ENCODE data around the gene LACC1.

LACC1 gene

DNA sequence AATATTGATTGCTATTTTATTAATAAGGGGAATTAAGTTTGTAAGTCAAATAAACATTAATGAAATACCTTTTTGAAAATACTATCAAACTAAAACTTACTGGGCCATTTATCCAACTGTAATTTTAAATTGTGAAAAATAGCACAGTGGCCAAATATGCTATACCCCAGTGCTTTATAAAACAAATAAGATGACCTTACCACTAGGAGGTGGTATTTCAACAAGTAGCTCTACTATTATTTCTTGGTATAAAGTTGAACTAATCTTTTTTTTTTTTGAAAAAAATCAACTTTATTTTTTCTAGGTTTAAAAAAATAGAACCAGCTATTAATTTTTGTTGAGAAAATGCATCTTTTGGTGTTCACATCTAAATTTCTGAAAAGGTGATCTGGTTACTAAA is 14.7 kb downstream of the LACC1 start:
- no peak for DNase-seq

DNA sequence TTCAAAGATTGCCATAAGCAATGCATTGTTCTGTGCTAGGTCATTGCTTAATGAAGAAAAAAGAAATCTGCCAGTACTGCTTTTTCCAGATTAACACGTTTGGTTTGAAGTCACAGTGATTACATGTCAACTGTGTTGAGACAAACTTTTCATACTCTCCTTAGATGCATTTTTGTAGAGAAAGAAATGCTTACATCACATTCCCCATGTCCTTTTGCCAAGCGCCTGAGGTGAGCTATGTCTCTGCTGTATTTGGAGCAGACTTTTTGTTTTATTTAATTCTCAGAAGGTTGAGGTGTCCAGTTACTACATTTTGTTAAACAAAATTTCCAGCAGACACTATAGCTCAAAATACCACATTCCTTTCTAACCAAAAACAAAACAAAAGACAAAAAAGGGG is 16.2 kb downstream of the LACC1 start:
- no peak for DNase-seq

DNA sequence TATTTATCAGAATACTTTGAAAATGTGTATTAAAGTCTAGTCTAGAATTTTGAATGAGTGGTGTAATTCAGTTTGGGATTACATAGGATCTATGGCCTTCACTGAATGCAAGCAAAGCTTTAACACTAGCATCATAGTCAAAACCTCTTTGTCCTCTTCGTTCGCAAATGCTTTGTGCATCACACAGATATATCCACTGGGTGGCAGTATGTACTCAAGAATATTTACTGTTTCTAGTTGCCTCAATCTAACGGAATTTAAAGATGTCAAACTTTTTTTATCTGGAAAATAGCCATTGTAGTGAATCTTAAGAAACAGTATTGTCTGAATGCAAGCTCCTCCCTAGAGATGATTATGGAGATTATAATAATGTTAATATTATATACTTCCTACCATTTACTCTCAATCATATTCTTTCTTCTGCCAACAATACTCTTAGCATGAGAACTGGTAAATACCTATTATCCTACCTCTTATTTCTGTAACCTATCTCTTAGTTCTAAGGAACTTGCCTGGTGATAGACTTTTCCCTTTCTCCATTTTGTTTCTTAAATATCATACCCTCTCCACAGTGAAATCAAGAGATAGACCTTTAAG is 25.8 kb downstream of the LACC1 start:
- no peak for DNase-seq

DNA sequence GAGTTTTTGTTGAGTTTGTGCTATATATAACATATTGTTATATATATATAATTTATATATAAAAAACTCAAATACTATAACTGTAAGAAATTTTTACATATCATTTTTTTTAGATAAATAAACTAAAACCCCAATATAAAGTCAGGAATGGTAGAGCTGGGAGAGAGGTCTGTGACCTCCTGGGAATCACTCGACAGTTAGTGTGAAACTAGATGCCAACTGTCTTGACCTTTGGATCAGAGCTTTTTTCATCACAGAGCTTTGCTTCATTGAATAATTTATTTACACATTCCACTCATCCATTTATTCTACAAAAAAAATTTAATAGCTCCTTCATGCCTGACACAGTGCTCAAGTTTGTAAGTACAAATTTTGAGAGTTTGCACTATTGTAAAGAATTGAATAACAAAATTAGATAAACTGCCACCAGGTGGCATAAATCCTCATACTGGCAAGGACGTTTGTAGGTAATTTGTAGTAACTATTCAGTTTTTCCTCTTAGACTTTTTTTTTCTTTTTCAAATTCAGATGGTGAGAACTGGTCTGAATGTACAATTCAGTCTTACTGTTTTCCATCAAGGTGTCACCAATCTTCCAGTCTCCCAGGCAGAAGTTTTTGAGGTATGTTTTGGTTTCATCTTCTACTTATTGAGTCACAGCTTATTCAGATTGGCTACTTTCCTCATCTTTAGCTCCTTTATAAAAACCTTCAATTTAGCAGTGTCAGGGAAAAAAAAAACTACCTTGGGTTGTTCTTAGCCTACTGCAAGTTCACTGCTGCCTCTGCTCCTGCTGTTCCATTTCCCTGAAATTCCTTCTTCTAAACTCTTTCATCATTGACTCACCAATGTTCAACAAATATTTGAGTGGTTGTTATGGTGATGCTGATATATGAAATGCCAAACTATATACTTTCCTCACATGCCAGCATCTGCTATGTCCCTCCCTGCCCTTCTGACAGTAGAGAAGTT is 28.7 kb downstream of the LACC1 start:
- no peak for DNase-seq

DNA sequence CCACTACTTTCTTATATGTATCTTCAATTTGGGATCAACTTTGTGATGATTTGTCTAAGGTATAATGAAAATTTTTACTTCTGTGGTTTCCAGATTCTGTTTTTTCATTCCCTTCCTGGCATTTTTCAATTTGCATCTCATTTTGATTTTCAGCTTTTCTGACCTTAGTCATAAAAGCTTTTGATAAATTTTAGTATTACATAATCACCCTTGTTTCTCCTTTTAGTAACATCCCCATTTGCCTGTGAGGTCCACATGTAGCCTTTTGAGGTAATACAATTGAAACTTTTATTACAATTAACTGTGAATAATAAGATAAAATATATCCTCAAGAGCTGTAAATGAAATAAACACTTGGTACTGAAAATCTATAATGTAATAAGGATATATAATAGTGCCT is 31.2 kb downstream of the LACC1 start:
- no peak for DNase-seq

DNA sequence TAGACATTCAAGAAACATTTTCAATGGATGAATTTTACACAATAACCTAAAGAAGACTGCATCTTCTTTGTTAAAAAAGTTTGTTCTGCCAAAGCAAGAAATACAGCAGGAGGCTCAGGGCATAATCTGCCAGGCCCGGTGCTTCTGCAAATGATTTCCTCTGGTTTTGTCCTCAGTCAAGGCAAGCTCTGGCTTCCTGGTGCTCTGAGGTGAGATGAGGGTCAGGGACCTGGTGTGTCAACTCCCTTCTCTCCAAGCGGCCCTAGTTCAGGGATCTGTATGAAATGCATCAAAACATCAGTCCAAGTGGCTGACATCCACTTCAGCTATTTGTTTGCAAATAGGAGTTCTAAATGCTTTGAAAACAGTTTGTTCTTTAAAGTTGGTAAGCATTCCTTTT is 31.6 kb downstream of the LACC1 start:
- no peak for DNase-seq

DNA sequence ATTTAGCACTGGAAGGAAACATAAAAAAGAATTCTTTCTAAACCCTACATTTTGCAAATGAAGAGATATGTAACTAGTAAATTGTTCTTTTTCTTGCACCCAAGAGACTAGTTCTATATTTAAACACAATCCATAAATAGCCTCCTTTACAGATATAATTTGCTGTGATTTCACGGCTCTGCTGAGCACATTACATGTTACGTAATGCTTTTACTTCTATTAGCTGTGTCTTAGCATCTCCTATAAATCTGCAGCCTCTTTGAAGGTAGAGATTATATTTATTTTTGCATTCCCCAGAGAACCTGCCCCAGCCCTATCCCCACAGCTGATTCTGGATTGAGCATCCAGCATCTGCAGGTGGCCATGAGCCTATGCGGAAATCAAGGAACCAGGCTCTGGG is 32.2 kb downstream of the LACC1 start:
- no peak for DNase-seq

DNA sequence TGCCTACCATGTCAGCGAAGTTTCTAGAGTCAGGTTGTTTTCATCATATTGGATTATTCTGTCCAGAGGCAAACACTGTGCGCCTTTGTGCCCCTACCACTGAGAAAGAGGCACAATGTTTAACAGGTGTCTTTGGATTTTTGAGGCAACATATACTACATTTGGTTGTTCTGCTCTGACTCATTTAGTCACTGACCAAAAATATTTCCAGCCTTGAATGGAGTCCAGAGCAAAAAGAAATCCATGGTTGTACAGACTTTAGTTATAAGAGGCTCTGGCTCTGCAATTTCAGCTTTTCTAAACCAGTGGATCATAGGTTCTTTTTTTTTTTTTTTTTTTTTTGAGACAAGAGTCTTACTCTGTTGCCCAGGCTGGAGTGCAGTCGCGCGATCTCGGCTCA is 35.7 kb downstream of the LACC1 start:
- no peak for DNase-seq

DNA sequence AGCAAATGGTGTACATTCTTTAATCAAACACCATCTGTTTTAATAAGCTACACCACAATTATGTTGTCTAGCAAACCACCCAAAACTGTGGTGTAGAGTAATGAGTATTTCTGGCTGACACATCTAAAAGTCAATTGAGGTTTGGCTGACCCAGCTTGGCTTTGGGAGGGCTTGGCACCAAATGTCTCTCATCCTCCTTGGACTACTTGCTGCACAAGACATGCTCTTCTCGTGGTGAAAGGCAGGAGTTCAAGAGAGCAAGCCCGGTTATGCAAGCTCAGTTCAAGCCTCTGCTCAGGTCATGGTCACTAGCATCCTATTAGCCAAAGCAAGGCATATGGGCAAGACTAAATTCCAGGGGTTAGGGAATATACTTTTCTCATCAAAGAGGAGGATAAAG is 37.1 kb downstream of the LACC1 start:
- no peak for DNase-seq

DNA sequence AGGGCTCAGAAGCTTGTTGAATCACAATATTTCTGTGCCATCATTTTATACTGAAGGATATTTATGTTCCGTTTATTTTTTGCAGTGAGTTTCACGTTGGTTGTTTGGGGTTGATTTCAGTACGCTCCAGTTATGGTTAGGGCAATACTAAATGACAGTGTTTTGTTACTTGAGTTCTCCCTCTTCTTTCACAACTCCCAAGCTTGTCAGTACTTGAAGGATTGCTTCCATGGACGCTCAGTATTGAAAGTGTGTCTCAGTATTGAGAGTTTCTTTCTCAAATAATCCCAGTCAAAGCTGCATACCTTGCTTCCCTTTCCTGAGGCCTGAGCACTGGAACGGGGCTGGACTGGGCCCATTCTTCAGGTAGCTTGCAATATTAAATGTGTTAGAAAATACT is 38.9 kb downstream of the LACC1 start:
- no peak for DNase-seq

DNA sequence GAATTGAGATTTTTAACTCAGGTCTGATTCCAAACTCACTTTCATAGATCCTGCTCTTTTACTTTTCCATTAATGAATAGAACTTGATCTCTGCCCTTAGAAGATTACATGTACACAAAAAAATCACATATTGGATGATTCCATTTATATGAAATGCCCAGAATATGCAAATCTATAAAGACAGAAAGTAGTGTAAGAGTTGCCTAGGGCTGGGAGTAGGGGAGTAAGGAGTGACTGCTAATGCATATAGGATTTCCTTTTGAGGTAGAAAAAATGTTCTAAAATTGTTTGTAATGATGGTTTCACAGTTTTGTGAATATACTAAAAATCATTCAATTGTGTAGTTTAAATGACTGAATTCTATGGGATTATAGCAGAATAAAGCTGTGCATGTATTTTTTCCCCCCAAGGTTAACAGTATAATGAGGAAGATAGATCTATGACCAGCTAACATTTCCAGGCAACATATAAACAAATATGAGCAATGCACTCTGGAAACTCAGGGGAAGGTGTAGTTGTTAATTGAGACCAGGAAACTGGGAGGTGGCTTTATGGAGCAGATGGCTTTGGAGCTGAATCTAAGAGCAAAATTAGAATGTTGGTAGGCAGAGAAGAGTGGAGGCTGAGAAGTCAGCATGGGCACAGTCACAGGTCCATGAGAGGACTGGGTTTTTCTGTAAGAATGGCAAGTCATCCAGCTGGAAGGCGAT is 41.4 kb downstream of the LACC1 start:
- DNase-seq = no peak

DNA sequence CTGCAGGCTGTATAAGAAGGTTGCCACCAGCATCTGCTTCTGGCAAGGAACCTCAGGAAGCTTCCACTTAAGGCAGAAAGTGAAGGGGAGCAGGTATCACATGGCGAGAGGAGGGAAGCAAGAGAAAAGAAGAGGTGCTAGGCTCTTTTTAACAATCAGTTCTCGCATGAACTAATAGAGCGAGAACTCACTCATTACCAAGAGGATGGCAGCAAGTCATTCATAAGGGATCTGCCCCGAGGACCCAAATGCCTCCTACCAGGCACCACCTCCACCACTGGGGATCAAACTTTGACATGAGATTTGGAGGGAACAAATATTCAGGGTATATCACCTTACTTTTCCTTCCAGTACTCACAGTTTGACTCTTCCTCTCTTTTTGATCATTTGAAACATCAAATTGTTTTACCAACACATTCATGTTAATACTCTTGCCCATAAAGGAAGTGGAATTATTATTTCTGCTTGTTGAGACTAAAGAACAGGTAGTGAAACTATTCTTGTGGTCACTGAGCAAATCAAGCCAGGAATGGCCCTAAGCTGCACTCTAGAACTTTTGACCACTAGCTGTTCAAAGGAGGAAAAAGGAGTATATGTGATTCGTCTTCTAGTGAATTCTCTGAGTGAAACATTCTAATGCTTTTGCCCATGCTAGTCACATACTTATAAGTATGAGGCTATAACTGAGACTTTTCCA is 45.0 kb downstream of the LACC1 start:
- DNase-seq = no peak

DNA sequence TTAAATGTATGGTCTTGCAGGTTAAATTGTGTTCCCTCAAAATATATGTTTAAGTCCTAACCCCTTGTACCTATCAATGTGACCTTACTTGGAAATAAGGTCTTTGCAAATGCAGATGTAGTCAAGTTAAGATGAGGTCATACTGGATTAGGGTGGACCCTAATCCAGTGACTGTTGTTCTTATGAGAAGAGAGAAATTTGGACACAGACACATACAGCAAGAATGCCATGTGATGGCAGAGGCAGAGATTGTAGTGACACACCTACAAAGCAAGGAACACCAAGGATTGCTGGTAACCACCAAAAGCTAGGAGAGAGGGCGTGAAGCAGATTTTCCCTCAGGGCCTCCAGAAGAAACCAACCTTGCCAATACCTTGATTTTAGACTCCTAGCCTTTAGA is 50.2 kb downstream of the LACC1 start:
- DNase-seq = no peak

DNA sequence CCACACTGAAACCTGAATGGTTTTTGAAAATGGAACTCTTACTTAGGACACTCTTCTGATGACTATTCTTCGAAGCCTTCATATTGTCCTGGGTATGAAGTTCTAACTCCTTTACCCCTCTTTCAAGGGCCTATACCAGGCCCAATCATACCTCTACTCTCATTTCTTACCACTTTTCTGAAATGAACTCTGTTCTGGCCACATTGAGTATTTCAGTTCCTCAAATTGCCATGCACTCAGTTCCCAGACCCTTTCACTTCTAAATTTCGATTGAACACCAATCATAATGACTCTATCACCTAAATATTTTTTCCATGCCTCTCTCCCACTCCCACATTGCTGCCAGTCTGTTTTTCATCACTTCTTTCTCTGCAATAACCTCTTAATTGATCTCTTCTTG is 53.7 kb downstream of the LACC1 start:
- no peak for DNase-seq

DNA sequence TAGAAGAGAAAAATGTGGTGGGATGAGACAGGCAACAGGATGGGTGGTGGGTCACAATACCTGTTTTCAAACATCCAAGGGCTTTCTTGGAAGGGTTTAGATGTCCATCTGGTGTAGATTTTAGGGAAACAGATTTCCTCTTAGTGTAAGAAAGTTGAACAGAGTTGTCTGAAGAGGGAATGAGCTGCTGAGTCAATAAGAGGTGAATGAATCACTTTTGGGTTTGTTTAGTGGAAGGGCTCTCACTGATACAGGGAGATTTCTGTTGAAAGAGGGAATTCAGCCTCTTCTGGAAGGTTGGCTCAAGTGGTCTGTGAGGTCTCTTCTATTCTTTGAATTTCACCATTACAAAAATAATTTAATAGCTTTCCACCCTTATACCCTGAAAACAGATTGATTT is 54.6 kb downstream of the LACC1 start:
- no peak for DNase-seq

DNA sequence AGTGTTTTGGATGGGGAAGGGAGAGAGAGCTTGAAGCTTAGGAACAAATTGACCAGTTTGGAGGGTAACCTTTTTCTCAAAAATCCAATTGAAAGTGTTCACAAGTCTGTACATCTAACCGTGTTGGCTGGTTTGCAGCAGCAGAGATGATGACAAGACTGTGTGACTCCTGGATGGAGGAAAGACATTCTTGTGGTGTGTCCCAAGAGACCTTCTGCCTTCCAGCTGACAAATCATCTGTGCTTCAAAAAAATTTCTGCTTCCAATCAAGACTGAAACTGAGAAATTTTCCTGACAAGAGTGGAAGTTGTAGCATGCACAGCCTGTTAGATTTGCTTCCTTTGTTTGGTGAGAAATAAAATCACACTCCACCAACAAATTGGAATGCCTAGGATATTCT is 56.2 kb downstream of the LACC1 start:
- no peak for DNase-seq

DNA sequence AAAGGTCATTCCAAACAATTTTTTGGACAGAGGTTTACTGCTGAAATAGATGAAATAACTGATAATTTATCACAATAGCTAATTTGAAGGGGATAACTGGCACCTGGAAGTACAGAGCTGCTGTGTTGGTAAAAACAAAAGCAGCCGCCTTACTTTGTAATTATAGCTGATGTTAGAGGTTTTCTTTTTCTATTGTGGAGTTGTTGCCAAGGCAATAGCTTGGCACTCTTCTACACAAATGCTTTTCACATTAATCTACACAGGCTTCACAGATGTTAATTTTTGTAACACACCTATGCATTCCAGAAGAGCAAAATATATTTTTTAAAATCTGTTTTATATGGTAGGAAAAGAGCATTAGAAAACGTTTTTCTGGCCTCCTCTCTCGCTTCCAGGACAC is 56.9 kb downstream of the LACC1 start:
- no peak for DNase-seq

DNA sequence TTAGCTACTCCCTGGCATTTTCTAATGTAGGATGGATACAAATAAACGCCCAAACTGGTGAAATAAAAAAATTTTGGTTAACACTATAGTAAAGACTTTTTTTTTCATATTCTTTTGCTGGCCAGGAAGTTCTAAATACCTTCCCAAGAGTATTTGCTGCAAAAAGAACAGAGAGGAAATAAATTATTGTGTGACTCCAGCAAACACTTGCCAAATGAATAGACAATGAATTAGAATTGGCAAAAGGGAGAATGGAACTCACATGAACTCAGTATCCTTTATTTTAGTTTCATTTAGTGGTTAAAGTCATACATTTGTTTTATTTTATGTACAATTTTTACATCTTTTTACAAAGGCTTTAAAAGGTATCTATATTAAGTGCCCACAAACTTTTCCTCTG is 58.1 kb downstream of the LACC1 start:
- DNase-seq = no peak

DNA sequence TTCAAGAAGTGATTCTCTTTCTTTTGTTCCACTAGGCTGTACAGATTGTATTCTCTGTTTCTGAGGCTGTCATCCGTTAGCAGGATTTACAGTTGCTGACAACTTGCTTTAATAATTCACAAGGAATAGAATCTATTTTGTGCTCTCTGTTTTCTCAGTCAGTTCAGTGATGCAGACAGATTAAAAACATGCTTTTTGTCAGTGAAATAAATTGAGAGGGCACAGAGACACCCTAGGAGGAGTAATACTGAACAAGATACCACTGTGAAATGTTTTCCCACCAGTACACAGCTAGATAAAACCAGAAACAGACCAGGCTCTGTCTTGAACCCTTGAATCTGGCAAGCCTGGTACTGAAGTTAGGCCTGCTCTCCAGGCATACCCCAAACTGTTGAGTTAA is 58.7 kb downstream of the LACC1 start:
- no peak for DNase-seq

DNA sequence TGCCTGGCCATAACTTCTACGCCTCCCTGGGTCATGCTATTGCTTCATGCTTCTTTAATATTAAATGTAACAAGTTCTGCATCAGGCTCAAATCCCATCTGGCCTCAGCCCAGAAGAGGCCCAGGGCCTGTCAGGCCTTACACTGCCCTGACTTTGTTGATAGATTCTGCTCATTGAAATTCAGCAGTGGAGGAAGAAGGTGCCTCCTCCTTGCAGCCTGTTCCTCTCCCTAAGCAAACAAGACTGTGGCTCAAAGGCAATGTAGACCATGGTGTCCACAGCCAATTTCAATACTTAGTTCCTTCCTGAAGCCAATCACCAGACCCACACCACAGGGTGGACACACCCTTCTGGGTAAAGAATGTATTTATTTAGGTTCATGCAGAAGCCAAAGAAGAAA is 59.4 kb downstream of the LACC1 start:
- DNase-seq = no peak

DNA sequence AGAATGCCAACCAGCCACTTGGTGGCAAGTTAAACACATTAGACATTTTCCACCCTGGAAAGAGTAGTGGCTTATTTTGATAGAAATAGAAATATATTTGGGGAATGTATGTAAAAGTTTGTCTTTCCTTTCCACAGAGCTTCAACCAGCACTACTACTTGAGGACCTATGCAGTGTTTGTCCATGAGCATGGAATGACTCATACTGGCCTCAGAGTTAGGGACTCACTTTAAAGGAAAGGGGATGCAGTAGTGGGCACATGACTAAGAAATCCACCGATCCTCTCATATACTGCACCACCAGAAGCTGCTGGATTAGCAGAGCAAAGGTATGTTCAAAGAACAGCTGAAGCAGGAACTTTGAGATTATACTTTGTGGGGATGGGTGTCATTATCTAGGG is 62.6 kb downstream of the LACC1 start:
- no peak for DNase-seq
